Activated CD4-positive, alpha-beta T cell treated with anti-CD3 and anti-CD28 coated beads, Interleukin-2, amount 50 U/mL, for 48 hours (primary cell): ENCODE results near the gene POLR1E.

Experiments
- DNase-seq, 2 experiments: peaks; one replicate each; pipeline ENCODE4 v3.0.0-alpha.2; 2020

POLR1E gene

GRCh38 chr9:37485389-37486255, at the start of gene POLR1E:
Gene POLR1E, plus strand, starts transcription at chr9:37485948. Its CDS starts 100 bp downstream, at chr9:37486048.
- DNase-seq: peak; percentile 97

GRCh38 chr9:37436540-37436939, 49.2 kb upstream of the POLR1E start:
- DNase-seq: no peak

GRCh38 chr9:37437010-37437409, 48.7 kb upstream of the POLR1E start:
- no peak for DNase-seq

- DNase-seq: no peak
These were observed 48.1 kb upstream of the POLR1E start for GRCh38 chr9:37437621-37438020.

- DNase-seq: no peak
These were observed 47.4 kb upstream of the POLR1E start for GRCh38 chr9:37438359-37438758.

- DNase-seq: no peak
These were observed 43.9 kb upstream of the POLR1E start for GRCh38 chr9:37441776-37442370.

- no peak for DNase-seq
These were observed 43.2 kb upstream of the POLR1E start for GRCh38 chr9:37442556-37442955.

GRCh38 chr9:37443566-37443965, 42.2 kb upstream of the POLR1E start:
- DNase-seq: no peak

GRCh38 chr9:37444890-37445289, 40.9 kb upstream of the POLR1E start:
- no peak for DNase-seq

GRCh38 chr9:37445832-37446231, 39.9 kb upstream of the POLR1E start:
- no peak for DNase-seq

- DNase-seq: no peak
These were observed 39.3 kb upstream of the POLR1E start for GRCh38 chr9:37446401-37446800.

- DNase-seq: no peak
These were observed 38.6 kb upstream of the POLR1E start for GRCh38 chr9:37447111-37447510.

- no peak for DNase-seq
These were observed 35.7 kb upstream of the POLR1E start for GRCh38 chr9:37449862-37450632.

- DNase-seq: no peak
These were observed 34.1 kb upstream of the POLR1E start for GRCh38 chr9:37451628-37452027.

GRCh38 chr9:37452611-37453010, 33.1 kb upstream of the POLR1E start:
- DNase-seq: no peak

GRCh38 chr9:37453827-37454226, 31.9 kb upstream of the POLR1E start:
- no peak for DNase-seq

- no peak for DNase-seq
These were observed 31.5 kb upstream of the POLR1E start for GRCh38 chr9:37454238-37454637.

- no peak for DNase-seq
These were observed 29.7 kb upstream of the POLR1E start for GRCh38 chr9:37455884-37456647.

- DNase-seq: no peak
These were observed 28.9 kb upstream of the POLR1E start for GRCh38 chr9:37456817-37457216.

GRCh38 chr9:37464006-37464405, 21.7 kb upstream of the POLR1E start:
- DNase-seq: no peak

GRCh38 chr9:37464426-37465248, 21.1 kb upstream of the POLR1E start:
- peak; percentile 70 to 74 for DNase-seq
